HCT116 (cell line): ENCODE measurements around the gene GASK1A. TPM values are rescaled to one million over a fixed set of nuclear protein-coding genes. Genes with fewer than 3 reads are reported as not detected.

Source experiments
- ATAC-seq: fragments of 200-7000 bp; cut with Tn5 transposase; 2 replicates; pipeline ENCODE4 v1.9.1; 2020; ENCODE audit warnings: mild to moderate bottlenecking, moderate library complexity
- BruUV-seq: library from RNA; stranded (reverse); fragments of 400-500 nt; replicated peaks from 2 replicates; lab custom pipeline; 2021; lab: Mats Ljungman, UMichigan
- CTCF ChIA-PET: fragments of 300-600 bp; sonication (Branson Sonifier 250); formaldehyde crosslinking; loops from one replicate; lab custom pipeline; 2021; ENCODE audit warnings: antibody characterized with exemption; lab: Charles Lee
- POLR2A ChIA-PET: fragments of 300-600, 350-600 bp; sonication (Branson Sonifier 250); formaldehyde crosslinking; loops from one replicate; lab custom pipeline; 2021; ENCODE audit warnings: antibody characterized with exemption; lab: Charles Lee
- RAD21 ChIA-PET, 2 experiments: fragments of 300-600 bp; sonication (Branson Sonifier 250); formaldehyde crosslinking; loops; one replicate each; lab custom pipeline; 2023; ENCODE audit warnings: low total read pairs in 2 of 2; ENCODE audit not compliant: uncharacterized antibody in 2 of 2, unreplicated experiment in 2 of 2, low non-redundant PET in 1 of 2; lab: Charles Lee
- DNase-seq: peaks from one replicate; pipeline ENCODE4 v3.0.0-alpha.2; 2010; ENCODE audit warnings: low read depth, low spot score
- H2AFZ ChIP-seq: fragments of 200-600 bp; shearing (Covaris generic), sonication (generic); 2 replicates; pipeline ENCODE4 v1.6.1; 2017; ENCODE audit warnings: low read depth, mixed run types, mixed read lengths, antibody characterized with exemption, low read length; ENCODE audit not compliant: poor library complexity, severe bottlenecking
- H3K27ac ChIP-seq: 2 replicates; pipeline ENCODE4 v1.5.1; 2012; ENCODE audit warnings: low read depth, low read length
- H3K27me3 ChIP-seq: fragments of 200-600 bp; sonication (generic); 2 replicates; pipeline ENCODE4 v1.6.1; 2016; ENCODE audit warnings: mixed run types, low read length, mixed read lengths; ENCODE audit not compliant: insufficient read depth
- H3K36me3 ChIP-seq, 2 experiments: fragments of 200-500 bp in 1 of 2; fragments of 200-600 bp in 1 of 2; sonication (Bioruptor generic) in 1 of 2; sonication (generic) in 1 of 2; 2 replicates each; pipeline versions ENCODE4 v1.5.1 to v1.6.1; 2014 to 2016; ENCODE audit warnings: low read length in 2 of 2, inconsistent platforms in 1 of 2, mixed read lengths in 1 of 2, mixed run types in 1 of 2; ENCODE audit not compliant: insufficient read depth in 2 of 2, control insufficient read depth in 1 of 2
- H3K4me1 ChIP-seq, 2 experiments: fragments of 200-600 bp in 1 of 2; sonication (generic) in 1 of 2; 2 replicates each; pipeline versions ENCODE4 v1.5.1 to v1.6.1; 2012 to 2017; ENCODE audit warnings: low read length in 2 of 2, inconsistent platforms in 1 of 2, mild to moderate bottlenecking in 1 of 2, mixed read lengths in 1 of 2, mixed run types in 1 of 2, moderate library complexity in 1 of 2; ENCODE audit not compliant: insufficient read depth in 2 of 2, control insufficient read depth in 1 of 2
- H3K4me2 ChIP-seq: fragments of 200-600 bp; sonication (generic); 2 replicates; pipeline ENCODE4 v1.6.1; 2017; ENCODE audit warnings: mixed run types, low read length, mixed read lengths
- H3K4me3 ChIP-seq, 2 experiments: fragments of 200-600 bp in 1 of 2; sonication (generic) in 1 of 2; replicated peaks in 1 of 2; 2 replicates each; pipeline ENCODE4 v1.5.1; 2011 to 2016; ENCODE audit warnings: low read length in 2 of 2, control low read depth in 1 of 2, low read depth in 1 of 2, mild to moderate bottlenecking in 1 of 2, mixed read lengths in 1 of 2, mixed run types in 1 of 2
- H3K79me2 ChIP-seq: fragments of 200-600 bp; sonication (generic); 2 replicates; pipeline ENCODE4 v1.6.1; 2017; ENCODE audit warnings: mild to moderate bottlenecking, mixed run types, low read length, moderate library complexity, mixed read lengths; ENCODE audit not compliant: insufficient read depth
- H3K9ac ChIP-seq: fragments of 200-600 bp; sonication (generic); 2 replicates; pipeline ENCODE4 v1.6.1; 2016; ENCODE audit warnings: low read length, mixed read lengths
- H3K9me2 ChIP-seq: fragments of 200-600 bp; sonication (generic), shearing (Covaris generic); 2 replicates; pipeline ENCODE4 v1.6.1; 2017; ENCODE audit warnings: mixed run types, mild to moderate bottlenecking, moderate library complexity; ENCODE audit not compliant: insufficient read depth
- H3K9me3 ChIP-seq, 2 experiments: fragments of 200-500 bp in 1 of 2; fragments of 200-600 bp in 1 of 2; sonication (Bioruptor generic) in 1 of 2; sonication (generic) in 1 of 2; 2 replicates each; pipeline ENCODE4 v1.6.1; 2014 to 2017; ENCODE audit warnings: low read length in 2 of 2, mixed read lengths in 2 of 2, inconsistent platforms in 1 of 2, low read depth in 1 of 2, mild to moderate bottlenecking in 1 of 2, mixed run types in 1 of 2, moderate library complexity in 1 of 2; ENCODE audit not compliant: control insufficient read depth in 1 of 2, insufficient read depth in 1 of 2
- H4K20me1 ChIP-seq: fragments of 200-600 bp; sonication (generic), shearing (Covaris generic); 2 replicates; pipeline ENCODE4 v1.6.1; 2017; ENCODE audit warnings: mixed run types, mild to moderate bottlenecking, moderate library complexity; ENCODE audit not compliant: insufficient read depth
- CBX3 ChIP-seq: IDR thresholded peaks from 2 replicates; pipeline ENCODE4 v1.6.1; 2012; ENCODE audit warnings: low read depth
- CEBPB ChIP-seq: IDR thresholded peaks from 2 replicates; pipeline ENCODE4 v1.6.1; 2012; ENCODE audit warnings: low read depth
- EGR1 ChIP-seq: IDR thresholded peaks from 2 replicates; pipeline ENCODE4 v1.6.1; 2012; ENCODE audit warnings: low read depth
- ELF1 ChIP-seq: IDR thresholded peaks from 2 replicates; pipeline ENCODE4 v1.6.1; 2012; ENCODE audit warnings: low read depth, borderline replicate concordance
- EZH2 ChIP-seq: fragments of 200-600 bp; sonication (generic); IDR thresholded peaks from 2 replicates; pipeline ENCODE4 v1.6.1; 2017; ENCODE audit warnings: antibody characterized with exemption, mixed run types
- FOSL1 ChIP-seq: IDR thresholded peaks from 2 replicates; pipeline ENCODE4 v1.6.1; 2012; ENCODE audit warnings: low read depth
- POLR2A ChIP-seq: IDR thresholded peaks from 2 replicates; pipeline ENCODE4 v1.7.0; 2011; ENCODE audit warnings: borderline replicate concordance; ENCODE audit not compliant: insufficient read depth, insufficient read length; ENCODE audit errors: extremely low read depth
- POLR2AphosphoS5 ChIP-seq: IDR thresholded peaks from 2 replicates; pipeline ENCODE4 v1.6.1; 2011; ENCODE audit warnings: mild to moderate bottlenecking, low read depth, low read length, moderate library complexity
- RAD21 ChIP-seq: IDR thresholded peaks from 2 replicates; pipeline ENCODE4 v1.6.1; 2012; ENCODE audit warnings: low read depth, mild to moderate bottlenecking
- SIN3A ChIP-seq: IDR thresholded peaks from 2 replicates; pipeline ENCODE4 v1.6.1; 2012; ENCODE audit warnings: low read depth
- SP1 ChIP-seq: IDR thresholded peaks from 2 replicates; pipeline ENCODE4 v1.6.1; 2012; ENCODE audit warnings: low read depth
- TCF7L2 ChIP-seq: IDR thresholded peaks from 2 replicates; pipeline ENCODE4 v1.7.0; 2011; ENCODE audit warnings: borderline replicate concordance, inconsistent platforms; ENCODE audit not compliant: insufficient read depth, insufficient read length; ENCODE audit errors: extremely low read depth
- YY1 ChIP-seq: IDR thresholded peaks from 2 replicates; pipeline ENCODE4 v1.6.1; 2011; ENCODE audit warnings: low read length, low read depth, moderate library complexity, mild to moderate bottlenecking; ENCODE audit not compliant: insufficient replicate concordance; ENCODE audit errors: extremely low read depth
- intact Hi-C: fragments of 100-400 bp; cut with micrococcal nuclease; formaldehyde crosslinking; loops from 2 replicates; pipeline ENCODE4 v1.10.0; 2022
- total RNA-seq: library from RNA; stranded (reverse); gene quantifications from one replicate; pipeline ENCODE4 v1.2.1, GENCODE V29; 2021; ENCODE audit not compliant: unreplicated experiment
- TF ChIP-seq, protein P1 (sequence below): IDR thresholded peaks from 2 replicates; pipeline ENCODE4 v1.6.1; 2011; ENCODE audit warnings: mild to moderate bottlenecking, low read length, moderate library complexity; ENCODE audit not compliant: insufficient replicate concordance; ENCODE audit errors: extremely low read depth
- TF ChIP-seq, protein P2 (sequence below): IDR thresholded peaks from 2 replicates; pipeline ENCODE4 v1.6.1; 2012
- TF ChIP-seq, protein P3 (sequence below): IDR thresholded peaks from 2 replicates; pipeline ENCODE4 v1.6.1; 2012; ENCODE audit warnings: low read depth
- TF ChIP-seq, protein P4 (sequence below), 3 experiments: fragments of 200-600 bp in 1 of 3; sonication (generic) in 1 of 3; IDR thresholded peaks in 2 of 3; conservative IDR thresholded peaks in 1 of 3; 2 replicates each; pipeline ENCODE4 v1.5.1; 2012 to 2017; ENCODE audit warnings: low read depth in 2 of 3, low read length in 2 of 3, antibody characterized with exemption in 1 of 3, borderline replicate concordance in 1 of 3, control low read depth in 1 of 3, mild to moderate bottlenecking in 1 of 3, mixed read lengths in 1 of 3, mixed run types in 1 of 3, moderate library complexity in 1 of 3; ENCODE audit not compliant: insufficient read depth in 1 of 3

The GASK1A gene
- total RNA-seq, 1 experiment from 2014 or later: 1.0 TPM

DNA sequence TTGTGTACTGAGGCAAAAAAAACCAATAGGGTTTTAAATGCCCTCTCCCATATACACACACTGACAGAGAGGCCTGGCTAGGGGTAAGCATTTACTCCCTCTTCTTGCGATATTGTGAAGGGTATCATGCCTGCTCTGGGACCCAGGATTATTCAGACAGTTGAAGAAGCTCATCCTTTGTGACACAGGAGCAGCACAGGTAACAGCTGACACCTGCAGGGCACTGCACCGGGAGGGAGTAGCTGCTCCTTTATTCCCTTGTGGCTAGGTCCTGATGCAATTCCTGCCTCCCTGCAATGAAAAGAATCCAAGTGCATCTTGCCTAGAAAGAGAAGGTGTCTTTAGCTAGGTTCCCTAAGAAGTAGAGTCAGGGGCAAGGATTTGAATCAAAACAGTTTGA, 103.3 kb downstream of the GASK1A start:
- RAD21 ChIA-PET: no interaction called here
- Histone ChIP-seq H3K9ac (no peak overlapping the region), H3K36me3 (peaks cover 4 to 16% of the 10 kb centered on the region in 2 experiments; a peak in 2 of 4 replicates), H3K9me2 (no peaks in the 10 kb centered on the region), H3K79me2 (peaks cover 4% of the 10 kb centered on the region; the same call in 1 of the 2 replicates), H3K4me2 (no peak overlapping the region), H2AFZ (no peak overlapping the region), H3K27ac (no peak overlapping the region), H4K20me1 (no peaks in the 10 kb centered on the region), H3K4me1 (no peaks in the 10 kb centered on the region), H3K4me3 (no peak overlapping the region), H3K9me3 (no peaks in the 10 kb centered on the region), H3K27me3 (no peaks in the 10 kb centered on the region)
- DNase-seq (no peak), ATAC-seq (no peak)
- intact Hi-C loops: no loop called here
- CTCF ChIA-PET: no interaction called here
- BruUV-seq: no TSS peak
- TF ChIP-seq, protein P1, sequence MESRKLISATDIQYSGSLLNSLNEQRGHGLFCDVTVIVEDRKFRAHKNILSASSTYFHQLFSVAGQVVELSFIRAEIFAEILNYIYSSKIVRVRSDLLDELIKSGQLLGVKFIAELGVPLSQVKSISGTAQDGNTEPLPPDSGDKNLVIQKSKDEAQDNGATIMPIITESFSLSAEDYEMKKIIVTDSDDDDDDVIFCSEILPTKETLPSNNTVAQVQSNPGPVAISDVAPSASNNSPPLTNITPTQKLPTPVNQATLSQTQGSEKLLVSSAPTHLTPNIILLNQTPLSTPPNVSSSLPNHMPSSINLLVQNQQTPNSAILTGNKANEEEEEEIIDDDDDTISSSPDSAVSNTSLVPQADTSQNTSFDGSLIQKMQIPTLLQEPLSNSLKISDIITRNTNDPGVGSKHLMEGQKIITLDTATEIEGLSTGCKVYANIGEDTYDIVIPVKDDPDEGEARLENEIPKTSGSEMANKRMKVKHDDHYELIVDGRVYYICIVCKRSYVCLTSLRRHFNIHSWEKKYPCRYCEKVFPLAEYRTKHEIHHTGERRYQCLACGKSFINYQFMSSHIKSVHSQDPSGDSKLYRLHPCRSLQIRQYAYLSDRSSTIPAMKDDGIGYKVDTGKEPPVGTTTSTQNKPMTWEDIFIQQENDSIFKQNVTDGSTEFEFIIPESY: no peak
- TF ChIP-seq ELF1 (no peak), FOSL1 (no peak), POLR2A (no peak), SIN3A (no peak), SP1 (no peak), CEBPB (no peak), EGR1 (no peak), POLR2AphosphoS5 (no peak), TCF7L2 (no peak), EZH2 (no peak), CBX3 (no peak), YY1 (no peak), RAD21 (no peak)
- TF ChIP-seq, protein P2, sequence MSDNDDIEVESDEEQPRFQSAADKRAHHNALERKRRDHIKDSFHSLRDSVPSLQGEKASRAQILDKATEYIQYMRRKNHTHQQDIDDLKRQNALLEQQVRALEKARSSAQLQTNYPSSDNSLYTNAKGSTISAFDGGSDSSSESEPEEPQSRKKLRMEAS: no peak
- TF ChIP-seq, protein P3, sequence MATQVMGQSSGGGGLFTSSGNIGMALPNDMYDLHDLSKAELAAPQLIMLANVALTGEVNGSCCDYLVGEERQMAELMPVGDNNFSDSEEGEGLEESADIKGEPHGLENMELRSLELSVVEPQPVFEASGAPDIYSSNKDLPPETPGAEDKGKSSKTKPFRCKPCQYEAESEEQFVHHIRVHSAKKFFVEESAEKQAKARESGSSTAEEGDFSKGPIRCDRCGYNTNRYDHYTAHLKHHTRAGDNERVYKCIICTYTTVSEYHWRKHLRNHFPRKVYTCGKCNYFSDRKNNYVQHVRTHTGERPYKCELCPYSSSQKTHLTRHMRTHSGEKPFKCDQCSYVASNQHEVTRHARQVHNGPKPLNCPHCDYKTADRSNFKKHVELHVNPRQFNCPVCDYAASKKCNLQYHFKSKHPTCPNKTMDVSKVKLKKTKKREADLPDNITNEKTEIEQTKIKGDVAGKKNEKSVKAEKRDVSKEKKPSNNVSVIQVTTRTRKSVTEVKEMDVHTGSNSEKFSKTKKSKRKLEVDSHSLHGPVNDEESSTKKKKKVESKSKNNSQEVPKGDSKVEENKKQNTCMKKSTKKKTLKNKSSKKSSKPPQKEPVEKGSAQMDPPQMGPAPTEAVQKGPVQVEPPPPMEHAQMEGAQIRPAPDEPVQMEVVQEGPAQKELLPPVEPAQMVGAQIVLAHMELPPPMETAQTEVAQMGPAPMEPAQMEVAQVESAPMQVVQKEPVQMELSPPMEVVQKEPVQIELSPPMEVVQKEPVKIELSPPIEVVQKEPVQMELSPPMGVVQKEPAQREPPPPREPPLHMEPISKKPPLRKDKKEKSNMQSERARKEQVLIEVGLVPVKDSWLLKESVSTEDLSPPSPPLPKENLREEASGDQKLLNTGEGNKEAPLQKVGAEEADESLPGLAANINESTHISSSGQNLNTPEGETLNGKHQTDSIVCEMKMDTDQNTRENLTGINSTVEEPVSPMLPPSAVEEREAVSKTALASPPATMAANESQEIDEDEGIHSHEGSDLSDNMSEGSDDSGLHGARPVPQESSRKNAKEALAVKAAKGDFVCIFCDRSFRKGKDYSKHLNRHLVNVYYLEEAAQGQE: no peak
- TF ChIP-seq, protein P4, sequence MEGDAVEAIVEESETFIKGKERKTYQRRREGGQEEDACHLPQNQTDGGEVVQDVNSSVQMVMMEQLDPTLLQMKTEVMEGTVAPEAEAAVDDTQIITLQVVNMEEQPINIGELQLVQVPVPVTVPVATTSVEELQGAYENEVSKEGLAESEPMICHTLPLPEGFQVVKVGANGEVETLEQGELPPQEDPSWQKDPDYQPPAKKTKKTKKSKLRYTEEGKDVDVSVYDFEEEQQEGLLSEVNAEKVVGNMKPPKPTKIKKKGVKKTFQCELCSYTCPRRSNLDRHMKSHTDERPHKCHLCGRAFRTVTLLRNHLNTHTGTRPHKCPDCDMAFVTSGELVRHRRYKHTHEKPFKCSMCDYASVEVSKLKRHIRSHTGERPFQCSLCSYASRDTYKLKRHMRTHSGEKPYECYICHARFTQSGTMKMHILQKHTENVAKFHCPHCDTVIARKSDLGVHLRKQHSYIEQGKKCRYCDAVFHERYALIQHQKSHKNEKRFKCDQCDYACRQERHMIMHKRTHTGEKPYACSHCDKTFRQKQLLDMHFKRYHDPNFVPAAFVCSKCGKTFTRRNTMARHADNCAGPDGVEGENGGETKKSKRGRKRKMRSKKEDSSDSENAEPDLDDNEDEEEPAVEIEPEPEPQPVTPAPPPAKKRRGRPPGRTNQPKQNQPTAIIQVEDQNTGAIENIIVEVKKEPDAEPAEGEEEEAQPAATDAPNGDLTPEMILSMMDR (IDR thresholded peaks at IDR 0.05 in 2 of 3, conservative IDR thresholded peaks at IDR 0.05 in 1 of 3; ENCODE audit: borderline replicate concordance in 1 of 3, insufficient read depth in 1 of 3, low read depth in 2 of 3, low read length in 2 of 3): no peak
- POLR2A ChIA-PET: no interaction called here
